Brain microvascular endothelial cell (primary cell): ENCODE results near the gene OAS3.
"Not testable (repeated sequence)": the region's sequence is repeated elsewhere in the genome, so short reads cannot be mapped to it uniquely, and the experiment has no call there.

Source experiments
- DNase-seq: peaks from one replicate; pipeline ENCODE4 v3.0.0-alpha.2; 2020
- H3K27ac ChIP-seq: fragments of 250-450 bp; sonication (Bioruptor Pico); 2 replicates; pipeline ENCODE4 v1.5.1; 2020; ENCODE audit warnings: mild to moderate bottlenecking, moderate library complexity
- H3K27me3 ChIP-seq: fragments of 250-450 bp; sonication (Bioruptor Pico); replicated peaks from 2 replicates; pipeline ENCODE4 v1.5.1; 2020; ENCODE audit warnings: mild to moderate bottlenecking
- H3K36me3 ChIP-seq: fragments of 250-450 bp; sonication (Bioruptor Pico); replicated peaks from 2 replicates; pipeline ENCODE4 v1.5.1; 2020; ENCODE audit warnings: mild to moderate bottlenecking
- H3K4me3 ChIP-seq: 2 replicates; pipeline ENCODE4 v1.5.1; 2011; ENCODE audit warnings: low read depth, mild to moderate bottlenecking, control low read depth, low read length, moderate library complexity
- in situ Hi-C: cut with HindIII; loops from 2 replicates; pipeline ENCODE4 v1.10.0; 2017; ENCODE audit warnings: low sequenced_read_pairs, low pct_ligation_motif_present
- TF ChIP-seq, protein P1 (sequence below): IDR thresholded peaks from 2 replicates; pipeline ENCODE4 v1.5.1; 2011; ENCODE audit warnings: low read depth, mild to moderate bottlenecking, moderate library complexity, low read length, control low read depth, inconsistent platforms; ENCODE audit errors: missing control alignments

The OAS3 gene

DNA sequence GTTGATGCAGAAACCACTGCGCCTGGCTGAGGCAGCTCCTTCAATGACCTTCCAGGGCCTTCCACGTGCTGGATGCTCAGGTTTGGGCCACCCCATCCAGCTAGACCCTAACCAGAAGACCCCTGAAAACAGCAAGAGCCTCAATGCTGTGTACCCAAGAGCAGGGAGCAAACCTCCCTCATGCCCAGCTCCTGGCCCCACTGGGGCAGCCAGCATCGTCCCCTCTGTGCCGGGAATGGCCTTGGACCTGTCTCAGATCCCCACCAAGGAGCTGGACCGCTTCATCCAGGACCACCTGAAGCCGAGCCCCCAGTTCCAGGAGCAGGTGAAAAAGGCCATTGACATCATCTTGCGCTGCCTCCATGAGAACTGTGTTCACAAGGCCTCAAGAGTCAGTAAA, 10.5 kb downstream of the OAS3 start:
- DNase-seq = no peak
- in situ Hi-C loops = no loop called here
- Histone ChIP-seq H3K27me3 (no peaks in the 10 kb centered on the region), H3K4me3 (no peak overlapping the region), H3K36me3 (no peaks in the 10 kb centered on the region), H3K27ac (no peak overlapping the region)
- TF ChIP-seq, protein P1, sequence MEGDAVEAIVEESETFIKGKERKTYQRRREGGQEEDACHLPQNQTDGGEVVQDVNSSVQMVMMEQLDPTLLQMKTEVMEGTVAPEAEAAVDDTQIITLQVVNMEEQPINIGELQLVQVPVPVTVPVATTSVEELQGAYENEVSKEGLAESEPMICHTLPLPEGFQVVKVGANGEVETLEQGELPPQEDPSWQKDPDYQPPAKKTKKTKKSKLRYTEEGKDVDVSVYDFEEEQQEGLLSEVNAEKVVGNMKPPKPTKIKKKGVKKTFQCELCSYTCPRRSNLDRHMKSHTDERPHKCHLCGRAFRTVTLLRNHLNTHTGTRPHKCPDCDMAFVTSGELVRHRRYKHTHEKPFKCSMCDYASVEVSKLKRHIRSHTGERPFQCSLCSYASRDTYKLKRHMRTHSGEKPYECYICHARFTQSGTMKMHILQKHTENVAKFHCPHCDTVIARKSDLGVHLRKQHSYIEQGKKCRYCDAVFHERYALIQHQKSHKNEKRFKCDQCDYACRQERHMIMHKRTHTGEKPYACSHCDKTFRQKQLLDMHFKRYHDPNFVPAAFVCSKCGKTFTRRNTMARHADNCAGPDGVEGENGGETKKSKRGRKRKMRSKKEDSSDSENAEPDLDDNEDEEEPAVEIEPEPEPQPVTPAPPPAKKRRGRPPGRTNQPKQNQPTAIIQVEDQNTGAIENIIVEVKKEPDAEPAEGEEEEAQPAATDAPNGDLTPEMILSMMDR = no peak

DNA sequence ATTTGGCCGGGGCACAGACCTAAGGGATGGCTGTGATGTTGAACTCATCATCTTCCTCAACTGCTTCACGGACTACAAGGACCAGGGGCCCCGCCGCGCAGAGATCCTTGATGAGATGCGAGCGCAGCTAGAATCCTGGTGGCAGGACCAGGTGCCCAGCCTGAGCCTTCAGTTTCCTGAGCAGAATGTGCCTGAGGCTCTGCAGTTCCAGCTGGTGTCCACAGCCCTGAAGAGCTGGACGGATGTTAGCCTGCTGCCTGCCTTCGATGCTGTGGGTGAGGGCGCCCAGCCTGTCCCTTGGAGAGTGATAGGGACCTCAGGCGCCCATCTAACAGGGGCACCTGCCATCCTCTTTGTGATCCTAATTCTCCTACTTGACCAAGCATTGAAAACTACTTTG, 12.4 kb downstream of the OAS3 start:
- in situ Hi-C loops = no loop called here
- DNase-seq = no peak
- no peak overlapping the region for H3K4me3 ChIP-seq
- no peaks in the 10 kb centered on the region for H3K36me3 ChIP-seq
- H3K27ac ChIP-seq = no peak overlapping the region
- no peaks in the 10 kb centered on the region for H3K27me3 ChIP-seq
- TF ChIP-seq, protein P1 = no peak

DNA sequence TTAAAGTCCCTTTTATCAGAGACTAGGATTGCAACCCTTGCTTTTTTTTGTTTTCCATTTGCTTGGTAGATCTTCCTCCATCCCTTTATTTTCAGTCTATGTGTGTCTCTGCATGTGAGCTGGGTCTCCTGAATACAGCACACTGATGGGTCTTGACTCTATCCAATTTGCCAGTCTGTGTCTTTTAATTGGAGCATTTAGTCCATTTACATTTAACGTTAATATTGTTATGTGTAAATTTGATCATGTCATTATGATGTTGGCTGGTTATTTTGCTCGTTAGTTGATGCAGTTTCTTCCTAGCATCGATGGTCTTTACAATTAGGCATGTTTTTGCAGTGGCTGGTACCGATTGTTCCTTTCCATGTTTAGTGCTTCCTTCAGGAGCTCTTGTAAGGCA, 18.9 kb downstream of the OAS3 start:
- in situ Hi-C loops, DNase-seq, H3K27ac ChIP-seq, H3K27me3 ChIP-seq, H3K36me3 ChIP-seq, H3K4me3 ChIP-seq: not testable (repeated sequence)

DNA sequence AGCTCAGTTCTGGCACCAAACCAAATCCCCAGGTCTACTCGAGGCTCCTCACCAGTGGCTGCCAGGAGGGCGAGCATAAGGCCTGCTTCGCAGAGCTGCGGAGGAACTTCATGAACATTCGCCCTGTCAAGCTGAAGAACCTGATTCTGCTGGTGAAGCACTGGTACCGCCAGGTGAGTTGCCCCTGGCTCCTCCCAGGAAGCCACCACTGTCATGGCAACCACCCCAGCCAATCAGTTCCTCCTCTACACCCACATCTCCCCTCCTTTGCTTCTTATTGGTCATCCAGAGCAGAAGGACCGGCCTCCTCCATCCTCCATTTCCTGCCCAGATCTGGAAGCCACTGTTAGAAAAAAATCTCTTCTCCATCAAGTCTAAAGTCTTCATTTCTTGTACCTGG, 22.8 kb downstream of the OAS3 start:
- Histone ChIP-seq H3K36me3 (no peaks in the 10 kb centered on the region), H3K27ac (no peak overlapping the region), H3K4me3 (no peak overlapping the region), H3K27me3 (no peaks in the 10 kb centered on the region)
- no peak for DNase-seq
- TF ChIP-seq, protein P1 = no peak
- in situ Hi-C loops = no loop called here

DNA sequence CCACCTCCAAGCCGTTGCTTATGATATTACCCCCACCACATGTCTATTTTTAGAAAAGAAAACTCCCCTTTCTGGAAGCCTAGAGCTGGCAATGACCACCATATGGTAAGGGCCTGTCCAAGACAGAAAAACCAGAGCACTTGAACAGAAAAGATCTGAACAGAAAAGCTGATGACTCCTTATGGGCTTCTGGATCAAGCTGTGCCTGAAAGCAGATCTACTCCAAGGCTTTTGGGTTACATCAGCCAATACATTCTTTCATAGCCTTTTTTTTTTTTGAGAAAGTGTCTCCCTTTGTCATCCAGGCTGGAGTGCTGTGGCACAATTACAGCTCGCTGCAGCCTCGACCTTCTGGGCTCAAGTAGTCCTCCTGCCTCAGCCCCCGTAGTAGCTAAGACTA, 23.3 kb downstream of the OAS3 start:
- TF ChIP-seq, protein P1 = no peak
- Histone ChIP-seq H3K36me3 (no peaks in the 10 kb centered on the region), H3K27me3 (no peaks in the 10 kb centered on the region), H3K27ac (no peak overlapping the region), H3K4me3 (no peak overlapping the region)
- in situ Hi-C loops = no loop called here
- DNase-seq = no peak

DNA sequence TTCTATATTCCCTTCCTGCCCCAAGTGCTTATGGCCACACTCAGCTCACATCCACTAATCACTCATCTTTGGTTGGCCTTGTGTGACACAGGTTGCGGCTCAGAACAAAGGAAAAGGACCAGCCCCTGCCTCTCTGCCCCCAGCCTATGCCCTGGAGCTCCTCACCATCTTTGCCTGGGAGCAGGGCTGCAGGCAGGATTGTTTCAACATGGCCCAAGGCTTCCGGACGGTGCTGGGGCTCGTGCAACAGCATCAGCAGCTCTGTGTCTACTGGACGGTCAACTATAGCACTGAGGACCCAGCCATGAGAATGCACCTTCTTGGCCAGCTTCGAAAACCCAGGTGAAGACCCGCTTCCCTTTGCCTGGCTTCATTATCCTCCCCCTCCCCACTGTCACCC, 24.3 kb downstream of the OAS3 start:
- in situ Hi-C loops = no loop called here
- H3K27me3 ChIP-seq = no peaks in the 10 kb centered on the region
- DNase-seq = no peak
- H3K4me3 ChIP-seq = no peak overlapping the region
- no peaks in the 10 kb centered on the region for H3K36me3 ChIP-seq
- H3K27ac ChIP-seq = no peak overlapping the region
- TF ChIP-seq, protein P1 = no peak
